H9 (cell line): ENCODE results near the gene WDR7. TPM values are rescaled to one million over a fixed set of nuclear protein-coding genes. Genes with fewer than 3 reads are reported as not detected.
A peak's percentile ranks its signal among the peaks of the same experiment; 100 is the strongest.

Source experiments
- DNase-seq: peaks from one replicate; pipeline ENCODE4 v3.0.0-alpha.2; 2017
- H2AFZ ChIP-seq: one replicate; pipeline ENCODE4 v1.6.1; 2013; ENCODE audit warnings: mild to moderate bottlenecking, low read length, control low read depth, moderate library complexity
- H2AK5ac ChIP-seq: 2 replicates; pipeline ENCODE4 v1.6.1; 2013; ENCODE audit warnings: low read length, control low read depth, mixed read lengths; ENCODE audit not compliant: insufficient read length
- H2BK120ac ChIP-seq: one replicate; pipeline ENCODE4 v1.6.1; 2013; ENCODE audit warnings: low read depth, mild to moderate bottlenecking, low read length, control low read depth, inconsistent platforms; ENCODE audit not compliant: poor library complexity, severe bottlenecking
- H2BK12ac ChIP-seq: 2 replicates; pipeline ENCODE4 v1.6.1; 2013; ENCODE audit warnings: low read length, control low read depth, mixed read lengths, low read depth; ENCODE audit not compliant: insufficient read length
- H2BK15ac ChIP-seq: 2 replicates; pipeline ENCODE4 v1.6.1; 2013; ENCODE audit warnings: low read depth, low read length, control low read depth
- H2BK20ac ChIP-seq: one replicate; pipeline ENCODE4 v1.6.1; 2013; ENCODE audit warnings: low read depth, mild to moderate bottlenecking, low read length, control low read depth, inconsistent platforms; ENCODE audit not compliant: poor library complexity, severe bottlenecking
- H2BK5ac ChIP-seq: 2 replicates; pipeline ENCODE4 v1.6.1; 2013; ENCODE audit warnings: low read length, control low read depth, mixed read lengths; ENCODE audit not compliant: insufficient read length
- H3K14ac ChIP-seq: 2 replicates; pipeline ENCODE4 v1.6.1; 2013; ENCODE audit warnings: low read length, control low read depth; ENCODE audit not compliant: insufficient read depth
- H3K18ac ChIP-seq: 2 replicates; pipeline ENCODE4 v1.6.1; 2013; ENCODE audit warnings: low read depth, mild to moderate bottlenecking, mixed read lengths, low read length, control low read depth; ENCODE audit not compliant: insufficient read length
- H3K23ac ChIP-seq: 2 replicates; pipeline ENCODE4 v1.6.1; 2013; ENCODE audit warnings: low read length, control low read depth, mixed read lengths, low read depth; ENCODE audit not compliant: insufficient read length
- H3K23me2 ChIP-seq: 2 replicates; pipeline ENCODE4 v1.6.1; 2013; ENCODE audit warnings: low read depth, mild to moderate bottlenecking, mixed read lengths, low read length, control low read depth; ENCODE audit not compliant: insufficient read length, poor library complexity, severe bottlenecking
- H3K27ac ChIP-seq: 2 replicates; pipeline ENCODE4 v1.5.1; 2013; ENCODE audit warnings: low read length, control low read depth, mixed read lengths, low read depth; ENCODE audit not compliant: insufficient read length
- H3K27me3 ChIP-seq: 2 replicates; pipeline ENCODE4 v1.6.1; 2013; ENCODE audit warnings: low read length, control low read depth, inconsistent platforms; ENCODE audit not compliant: insufficient read depth
- H3K4ac ChIP-seq: 2 replicates; pipeline ENCODE4 v1.6.1; 2013; ENCODE audit warnings: low read depth, mild to moderate bottlenecking, control low read depth, inconsistent platforms, low read length, moderate library complexity
- H3K4me1 ChIP-seq: 2 replicates; pipeline ENCODE4 v1.6.1; 2013; ENCODE audit warnings: low read length, control low read depth, inconsistent platforms; ENCODE audit not compliant: insufficient read depth
- H3K4me2 ChIP-seq: 2 replicates; pipeline ENCODE4 v1.6.1; 2013; ENCODE audit warnings: low read length, control low read depth, mixed read lengths; ENCODE audit not compliant: insufficient read length, insufficient read depth
- H3K56ac ChIP-seq: 2 replicates; pipeline ENCODE4 v1.6.1; 2013; ENCODE audit warnings: low read depth, mild to moderate bottlenecking, mixed read lengths, low read length, control low read depth; ENCODE audit not compliant: insufficient read length
- H3K79me1 ChIP-seq: 2 replicates; pipeline ENCODE4 v1.6.1; 2013; ENCODE audit warnings: low read depth, mild to moderate bottlenecking, moderate library complexity, low read length, control low read depth, inconsistent platforms; ENCODE audit not compliant: insufficient read depth, poor library complexity, severe bottlenecking
- H3K79me2 ChIP-seq: 2 replicates; pipeline ENCODE4 v1.6.1; 2013; ENCODE audit warnings: low read length, control low read depth, inconsistent platforms; ENCODE audit not compliant: insufficient read depth
- H3K9ac ChIP-seq: 2 replicates; pipeline ENCODE4 v1.6.1; 2013; ENCODE audit warnings: low read length, control low read depth, mixed read lengths; ENCODE audit not compliant: insufficient read length; ENCODE audit errors: extremely low read depth
- H3K9me3 ChIP-seq: one replicate; pipeline ENCODE4 v1.6.1; 2013; ENCODE audit warnings: low read depth, low read length, inconsistent platforms; ENCODE audit not compliant: control insufficient read depth
- H3T11ph ChIP-seq: one replicate; pipeline ENCODE4 v1.6.1; 2013; ENCODE audit warnings: mild to moderate bottlenecking, low read length, control low read depth, inconsistent platforms
- H4K20me1 ChIP-seq: one replicate; pipeline ENCODE4 v1.6.1; 2013; ENCODE audit not compliant: control insufficient read depth, insufficient read length, insufficient read depth
- H4K5ac ChIP-seq: 2 replicates; pipeline ENCODE4 v1.6.1; 2013; ENCODE audit warnings: low read depth, mild to moderate bottlenecking, mixed read lengths, low read length, control low read depth; ENCODE audit not compliant: insufficient read length
- H4K8ac ChIP-seq: replicated peaks from 2 replicates; pipeline ENCODE4 v1.6.1; 2013; ENCODE audit warnings: low read length, control low read depth, mixed read lengths, low read depth; ENCODE audit not compliant: insufficient read length
- H4K91ac ChIP-seq: 2 replicates; pipeline ENCODE4 v1.6.1; 2013; ENCODE audit warnings: low read depth, mild to moderate bottlenecking, moderate library complexity, mixed read lengths, low read length, control low read depth; ENCODE audit not compliant: insufficient read length
- H3K27ac Mint-ChIP-seq, 3 experiments: 2 replicates in 2 of 3; 3 replicates in 1 of 3; pipeline ENCODE4 v1.8.0; 2020 to 2021; ENCODE audit warnings: mixed read lengths in 3 of 3, mild to moderate bottlenecking in 1 of 3, moderate library complexity in 1 of 3
- H3K27me3 Mint-ChIP-seq: 2 replicates; pipeline ENCODE4 v1.8.0; 2021; ENCODE audit warnings: low read depth, mild to moderate bottlenecking, moderate library complexity, mixed read lengths
- H3K36me3 Mint-ChIP-seq, 3 experiments: 2 replicates in 2 of 3; 3 replicates in 1 of 3; pipeline ENCODE4 v1.8.0; 2020 to 2021; ENCODE audit warnings: low read depth in 3 of 3, mixed read lengths in 3 of 3; ENCODE audit not compliant: insufficient read depth in 1 of 3
- H3K4me1 Mint-ChIP-seq, 2 experiments: 2 replicates each; pipeline ENCODE4 v1.8.0; 2020; ENCODE audit warnings: mixed read lengths in 2 of 2
- H3K4me3 Mint-ChIP-seq, 2 experiments: 2 replicates in 1 of 2; 3 replicates in 1 of 2; pipeline ENCODE4 v1.8.0; 2020 to 2021; ENCODE audit warnings: mild to moderate bottlenecking in 2 of 2, mixed read lengths in 2 of 2, moderate library complexity in 1 of 2
- H3K9me3 Mint-ChIP-seq, 2 experiments: 2 replicates in 1 of 2; 3 replicates in 1 of 2; pipeline ENCODE4 v1.8.0; 2020; ENCODE audit warnings: mild to moderate bottlenecking in 2 of 2, mixed read lengths in 2 of 2, moderate library complexity in 1 of 2
- CTCF ChIP-seq: fragments of 200-600 bp; sonication (generic); conservative IDR thresholded peaks from 3 replicates; pipeline ENCODE4 v1.8.0; 2021; ENCODE audit warnings: antibody characterized with exemption, mild to moderate bottlenecking
- WGBS: extraction: QIAGEN DNeasy Blood & Tissue Kit; methylation state at CpG from one replicate; pipeline ENCODE4 v1.1.7; 2013; ENCODE audit warnings: missing lambda C conversion rate, low lambda C conversion rate, mixed read lengths; ENCODE audit not compliant: insufficient read length; ENCODE audit errors: extremely low coverage; 5-methylcytosine and 5-hydroxymethylcytosine counted together
- total RNA-seq: library from RNA; stranded (reverse); gene quantifications from 2 replicates; pipeline ENCODE4 v1.2.1, GENCODE V29; 2021

WDR7 gene
- total RNA-seq, 1 experiment from 2014 or later: 14.8 TPM

GRCh38 chr18:56789004-56789888 is 138.1 kb downstream of the WDR7 start:
- no peak overlapping the region for H2BK5ac ChIP-seq
- no peak overlapping the region for H4K5ac ChIP-seq
- H3K4me1 ChIP-seq: no peaks in the 10 kb centered on the region; the same call in 1 of the 2 replicates
- no peaks in the 10 kb centered on the region for H3K23me2 ChIP-seq
- no peak overlapping the region for H2BK15ac ChIP-seq
- H2BK12ac ChIP-seq: no peak overlapping the region
- no peak overlapping the region for H4K8ac ChIP-seq
- H3K4me2 ChIP-seq: no peak overlapping the region
- no peak overlapping the region for H3K56ac ChIP-seq
- H3K27me3 ChIP-seq: no peaks in the 10 kb centered on the region
- no peak overlapping the region for H4K91ac ChIP-seq
- no peak overlapping the region for H3K9ac ChIP-seq
- no peak overlapping the region for H3K14ac ChIP-seq
- Mint-ChIP-seq H3K27me3 (no peaks in the 10 kb centered on the region), H3K36me3 (no peaks in the 10 kb centered on the region), H3K4me3 (no peak overlapping the region), H3K27ac (peak overlapping the region in 2 of 3 experiments; percentile 5 to 6; a peak in 2 of 7 replicates), H3K9me3 (no peaks in the 10 kb centered on the region), H3K4me1 (peaks cover 10 to 12% of the 10 kb centered on the region in 2 experiments)
- no peaks in the 10 kb centered on the region for H3K79me1 ChIP-seq
- TF ChIP-seq CTCF: peak; percentile 84
- no peak overlapping the region for H3T11ph ChIP-seq
- H3K23ac ChIP-seq: no peak overlapping the region
- H3K18ac ChIP-seq: no peak overlapping the region
- no peaks in the 10 kb centered on the region for H3K9me3 ChIP-seq
- no peak overlapping the region for H2AK5ac ChIP-seq
- no peaks in the 10 kb centered on the region for H3K79me2 ChIP-seq
- H3K4ac ChIP-seq: no peak overlapping the region
- H4K20me1 ChIP-seq: no peaks in the 10 kb centered on the region
- WGBS: no CpG with 5 or more reads among the region's 9 CpGs
- H3K27ac ChIP-seq: no peak overlapping the region
- no peak overlapping the region for H2BK120ac ChIP-seq
- no peak overlapping the region for H2BK20ac ChIP-seq
- H2AFZ ChIP-seq: no peak overlapping the region
- peak; percentile 59 for DNase-seq
